GM21423 (cell line): ENCODE data around the gene FAM210B.
A peak's percentile ranks its signal among the peaks of the same experiment; 100 is the strongest.
"Not testable (repeated sequence)": the region's sequence is repeated elsewhere in the genome, so short reads cannot be mapped to it uniquely, and the experiment has no call there.

Experiments used
- ATAC-seq: cut with Tn5 transposase; IDR thresholded peaks from one replicate; pipeline ENCODE4 v1.9.1; 2021; ENCODE audit warnings: mild to moderate bottlenecking, moderate library complexity; ENCODE audit not compliant: unreplicated experiment

Gene FAM210B

GRCh38 chr20:56391596-56392131 is 32.9 kb downstream of the FAM210B start:
- ATAC-seq, result peak; percentile 24

GRCh38 chr20:56392132-56392880 is 33.5 kb downstream of the FAM210B start, which contains the start of the genes AURKA and CSTF1:
TSS of gene AURKA (minus strand) at chr20:56392215. CDS start at chr20:56388197, 4,018 bp downstream.
TSS of gene CSTF1 (plus strand) at chr20:56392645. CDS start at chr20:56395553, 2,908 bp downstream.
- peak; percentile 89 for ATAC-seq

- no peak for ATAC-seq
Observed at GRCh38 chr20:56392881-56393482, 34.2 kb downstream of the FAM210B start.

GRCh38 chr20:56393653-56394052 is 34.9 kb downstream of the FAM210B start:
- ATAC-seq, result no peak

GRCh38 chr20:56395166-56395565 is 36.4 kb downstream of the FAM210B start:
- ATAC-seq, result no peak

GRCh38 chr20:56400001-56400640 is 41.3 kb downstream of the FAM210B start:
- peak; percentile 56 for ATAC-seq

- no peak for ATAC-seq
Observed at GRCh38 chr20:56403465-56403864, 44.7 kb downstream of the FAM210B start.

- not testable (repeated sequence) for ATAC-seq
Observed at GRCh38 chr20:56405356-56405755, 46.6 kb downstream of the FAM210B start.

- ATAC-seq, result no peak
Observed at GRCh38 chr20:56406910-56407309, 48.1 kb downstream of the FAM210B start.

- no peak for ATAC-seq
Observed at GRCh38 chr20:56409521-56409920, 50.7 kb downstream of the FAM210B start.

- no peak for ATAC-seq
Observed at GRCh38 chr20:56409956-56410355, 51.2 kb downstream of the FAM210B start.

GRCh38 chr20:56411287-56411686 is 52.5 kb downstream of the FAM210B start:
- not testable (repeated sequence) for ATAC-seq

GRCh38 chr20:56411759-56412472 is 53.1 kb downstream of the FAM210B start, which contains the start of gene CASS4:
TSS of gene CASS4 (plus strand) at chr20:56412260. CDS start at chr20:56412459, 199 bp downstream.
- peak; percentile 84 for ATAC-seq

- no peak for ATAC-seq
Observed at GRCh38 chr20:56412473-56412790, 53.7 kb downstream of the FAM210B start.

- no peak for ATAC-seq
Observed at GRCh38 chr20:56412949-56413348, 54.2 kb downstream of the FAM210B start.

GRCh38 chr20:56414842-56415765 is 56.3 kb downstream of the FAM210B start:
- no peak for ATAC-seq

- no peak for ATAC-seq
Observed at GRCh38 chr20:56417402-56417801, 58.6 kb downstream of the FAM210B start.

- ATAC-seq, result no peak
Observed at GRCh38 chr20:56417911-56418310, 59.1 kb downstream of the FAM210B start.
